ENCODE data around the gene PARD3.
"Not testable (repeated sequence)": the region's sequence is repeated elsewhere in the genome, so short reads cannot be mapped to it uniquely, and the experiment has no call there.

The PARD3 gene

DNA sequence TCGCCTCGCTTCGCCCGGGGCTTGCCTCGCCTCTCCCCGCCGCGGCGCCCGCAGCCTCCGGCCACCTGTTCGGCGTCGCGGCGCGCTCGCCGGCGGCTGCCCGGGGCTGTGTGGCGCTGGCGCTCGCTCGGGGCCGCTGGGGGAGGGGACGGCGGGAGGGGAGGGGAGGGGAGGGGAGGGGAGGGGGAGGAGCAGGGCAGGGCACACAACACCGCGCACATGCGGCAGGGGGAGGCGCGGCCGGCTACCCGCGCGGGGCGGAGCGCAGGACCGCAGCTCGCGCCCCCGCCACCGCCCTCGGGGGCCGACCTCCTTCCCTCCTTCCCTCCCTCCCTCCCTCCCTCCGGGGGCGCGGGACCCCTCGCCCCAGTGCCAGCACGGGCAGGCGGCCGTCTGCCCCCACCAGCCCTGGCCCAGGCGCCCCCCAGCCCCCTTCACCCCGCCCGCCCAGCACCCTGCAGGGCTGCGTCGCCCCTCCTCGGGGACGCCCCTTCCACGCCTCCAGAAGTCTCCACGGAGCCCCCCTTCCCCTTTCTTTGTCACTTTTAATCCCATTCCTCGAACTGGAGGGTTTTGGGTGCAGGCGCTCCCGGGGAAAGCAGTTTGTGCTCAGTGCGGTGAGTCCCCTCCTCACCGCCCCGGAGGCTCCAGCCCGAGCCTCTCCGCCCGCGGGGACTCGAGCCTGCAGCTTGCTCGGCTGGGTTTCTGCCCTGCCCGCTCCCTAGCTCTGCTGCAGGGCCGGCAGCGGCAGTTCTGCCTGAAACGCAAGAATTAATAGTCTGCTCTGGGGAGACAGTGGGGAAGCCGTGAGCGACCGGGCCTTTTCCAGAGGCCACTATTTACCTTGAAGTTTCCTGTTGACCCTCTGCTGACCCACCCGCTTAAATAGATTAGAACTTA, at the start of gene PARD3:
Gene PARD3, minus strand, starts transcription at position 112 of the 900 bp plus-strand sequence. CDS start 301 bp downstream, outside the sequence.
- peak; percentile 43 to 82 for DNase-seq

DNA sequence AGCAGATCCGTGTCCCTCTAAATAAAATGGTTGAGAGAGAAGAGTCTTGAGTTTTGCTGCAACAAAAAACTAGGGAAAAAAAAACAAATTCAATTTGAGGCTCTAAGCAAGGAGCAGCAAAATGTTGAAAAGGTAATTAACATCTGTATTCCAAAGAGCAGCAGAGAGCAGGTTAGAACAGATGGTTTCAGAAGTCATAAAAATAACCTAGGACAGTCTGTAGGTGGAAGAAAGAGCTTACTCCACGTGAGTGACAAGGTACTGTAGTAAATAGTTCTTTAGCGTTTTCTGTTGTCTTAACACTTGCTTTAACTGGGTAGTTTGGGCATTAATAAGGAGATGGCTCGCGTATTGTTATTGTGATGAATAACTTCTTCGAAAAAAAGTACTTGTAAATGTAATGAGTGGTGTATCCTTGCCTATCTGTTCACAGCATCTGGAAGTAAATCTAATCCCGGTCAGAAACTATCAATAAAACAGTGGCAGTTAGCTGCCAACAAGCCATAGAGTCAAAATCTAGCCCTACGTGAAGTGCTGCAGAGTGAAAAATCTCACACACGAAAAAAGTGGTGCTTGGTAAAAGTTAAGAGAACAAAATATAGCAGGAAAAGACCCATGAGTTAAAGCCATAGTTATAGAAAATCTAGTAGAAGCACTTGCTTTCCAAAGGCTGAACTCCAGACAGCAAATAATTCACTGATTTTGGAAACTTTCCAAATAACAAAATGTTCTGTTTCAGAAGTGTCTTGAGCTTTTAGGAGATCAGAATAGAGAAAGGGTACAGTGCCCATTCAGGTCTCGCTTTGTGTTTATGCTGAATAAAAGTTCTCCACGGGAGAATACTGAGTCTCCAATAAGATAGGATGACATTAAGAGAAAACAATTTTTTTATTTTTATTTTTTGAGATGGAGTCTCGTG, 49.3 kb upstream of the PARD3 start:
- DNase-seq: no peak

DNA sequence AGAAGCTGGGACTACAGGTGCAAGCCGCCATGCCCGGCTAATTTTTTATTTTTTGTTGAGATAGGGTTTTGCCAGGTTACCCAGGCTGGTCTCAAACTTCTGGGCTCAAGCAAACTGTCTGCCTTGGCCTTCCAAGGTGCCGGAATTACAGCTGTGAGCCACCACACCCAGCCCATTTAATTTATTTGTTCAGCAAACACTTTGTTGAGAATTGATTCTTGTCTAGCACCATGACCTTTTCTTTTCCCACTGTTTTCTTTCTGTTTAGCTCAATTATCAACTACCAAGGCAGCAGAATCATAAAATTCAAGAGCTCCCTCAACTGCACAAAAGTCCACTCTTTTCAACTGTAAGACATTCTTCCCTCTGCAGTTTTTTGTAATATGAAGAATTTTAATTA, 47.8 kb upstream of the PARD3 start:
- DNase-seq: no peak

DNA sequence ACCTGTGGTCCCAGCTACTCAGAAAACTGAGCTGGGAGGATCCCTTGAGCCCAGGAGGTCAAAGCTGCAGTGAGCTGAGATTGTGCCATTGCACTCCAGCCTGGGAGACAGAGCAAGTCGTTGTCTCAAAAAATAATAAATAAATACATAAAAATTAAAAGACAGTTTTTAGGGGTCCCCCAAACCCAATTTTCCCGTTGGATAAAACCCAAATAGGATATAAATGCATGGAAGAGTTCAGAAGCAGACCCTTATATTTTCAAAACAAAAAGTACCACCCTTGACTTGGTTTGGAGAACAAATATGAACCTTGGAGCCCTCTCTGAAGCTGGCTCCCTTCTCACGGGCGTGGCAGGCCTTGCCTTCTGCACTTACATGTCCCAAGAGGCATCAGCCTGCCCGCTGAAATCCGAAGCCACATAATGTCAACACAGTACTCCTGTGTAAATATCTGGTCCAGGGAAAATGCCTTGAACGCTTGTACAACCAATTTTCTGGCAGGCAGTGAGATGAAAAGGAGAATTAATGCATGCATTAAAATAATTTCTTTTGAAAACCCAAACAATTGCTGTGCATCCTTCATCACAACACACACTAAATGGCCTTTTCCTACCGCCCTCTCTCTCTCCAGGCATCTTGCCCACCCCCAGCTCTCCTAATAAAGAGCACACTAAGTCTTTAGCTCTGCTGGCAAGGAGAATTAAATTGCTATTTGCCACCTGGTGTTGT, 46.4 kb upstream of the PARD3 start:
- DNase-seq: peak; percentile 31 to 73

DNA sequence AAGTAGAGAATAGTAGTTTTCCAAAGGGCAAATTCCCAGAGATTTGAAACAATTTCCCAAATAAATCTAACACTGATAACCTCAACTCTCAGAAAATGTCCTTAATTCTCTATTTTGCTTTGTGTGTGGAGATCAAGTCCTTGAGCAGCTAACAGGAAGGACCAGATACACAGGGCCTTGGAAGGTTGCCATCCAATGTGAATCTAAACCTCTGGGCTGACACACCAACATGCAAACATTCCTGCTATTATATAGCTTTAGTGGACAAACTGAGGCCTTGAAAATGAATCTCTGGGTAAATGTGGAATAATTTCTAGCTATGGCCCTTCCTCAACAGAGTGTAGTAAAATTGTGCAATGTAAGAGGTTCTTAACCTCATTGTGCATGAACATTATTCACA, 44.1 kb upstream of the PARD3 start:
- no peak for DNase-seq

DNA sequence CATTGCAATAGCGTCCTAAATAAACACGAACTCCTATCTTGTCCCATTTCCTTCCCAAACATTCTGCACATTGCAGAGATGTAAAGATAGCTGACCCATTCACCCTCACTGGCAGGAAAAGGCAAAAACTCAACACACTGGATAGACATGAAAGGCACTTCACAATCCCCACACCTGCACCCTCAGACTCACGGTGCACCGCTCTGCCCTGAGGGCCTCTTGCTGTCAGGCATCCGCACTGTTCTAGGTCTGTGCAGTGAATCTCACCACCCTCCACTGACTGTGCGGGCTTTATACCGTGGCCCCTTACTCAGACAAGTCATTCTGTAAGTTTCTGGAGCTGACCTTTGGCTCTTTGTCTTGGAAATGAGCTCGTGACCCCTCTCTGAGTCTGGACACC, 42.9 kb upstream of the PARD3 start:
- no peak for DNase-seq

DNA sequence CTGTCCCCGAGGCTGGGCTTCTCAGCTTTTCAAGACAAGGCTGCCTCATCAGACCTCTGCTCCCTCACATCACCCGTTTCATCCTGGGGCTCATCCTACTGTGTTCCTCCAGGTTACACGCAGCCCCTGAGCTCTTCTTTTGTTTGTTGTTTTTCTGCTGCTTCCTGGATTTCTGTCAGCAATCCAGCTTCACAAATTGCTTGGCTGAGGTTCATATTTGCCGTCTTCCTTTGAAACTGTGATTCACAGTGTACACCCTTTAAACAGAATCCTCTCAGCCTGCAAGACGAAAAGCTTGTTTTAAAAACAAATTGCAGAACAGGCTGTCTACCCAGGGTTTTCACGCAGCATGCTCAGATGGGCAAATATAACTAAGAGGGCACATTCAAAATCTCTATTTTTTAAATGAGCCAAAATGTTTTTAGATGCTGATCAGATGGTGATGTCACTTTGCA, 39.1 kb upstream of the PARD3 start:
- no peak for DNase-seq

DNA sequence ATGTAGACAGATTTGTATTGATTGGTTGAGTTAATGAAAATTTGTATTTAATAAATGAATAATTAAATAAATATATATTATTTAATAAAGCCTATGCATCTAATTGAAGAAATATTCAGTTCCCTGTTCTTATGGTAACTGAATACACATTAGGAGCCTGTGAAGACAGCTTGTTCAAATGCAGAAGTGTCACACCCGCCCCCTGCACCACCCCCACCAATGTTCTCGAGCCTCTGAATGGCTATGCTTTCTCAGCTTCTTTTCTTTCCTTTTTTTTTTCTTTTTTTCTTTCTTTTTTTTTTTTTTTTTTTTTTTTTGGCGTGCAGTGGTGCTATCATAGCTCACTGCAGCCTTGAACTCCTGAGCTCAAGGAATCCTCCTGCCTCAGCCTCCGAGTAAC, 38.3 kb upstream of the PARD3 start:
- DNase-seq: no peak

DNA sequence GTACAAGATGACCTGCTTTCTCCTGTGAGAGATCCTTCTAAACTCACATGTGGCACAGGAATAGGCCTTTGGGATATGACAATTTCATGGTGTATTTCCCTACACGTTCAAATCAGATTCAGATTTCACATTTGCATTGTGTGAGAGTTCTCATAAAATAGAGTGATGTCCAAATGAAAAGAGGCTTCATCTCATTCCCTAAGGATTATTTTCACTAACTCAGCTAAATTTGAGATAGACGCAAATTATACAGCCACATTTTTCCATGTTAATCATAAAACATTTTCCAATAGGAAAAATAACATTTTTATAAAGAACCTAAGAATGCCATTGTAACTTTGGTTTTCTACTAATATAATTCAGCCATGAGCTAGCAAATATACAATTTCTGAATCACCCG, 35.5 kb upstream of the PARD3 start:
- DNase-seq: peak in 1 of 2 experiments; percentile 33

DNA sequence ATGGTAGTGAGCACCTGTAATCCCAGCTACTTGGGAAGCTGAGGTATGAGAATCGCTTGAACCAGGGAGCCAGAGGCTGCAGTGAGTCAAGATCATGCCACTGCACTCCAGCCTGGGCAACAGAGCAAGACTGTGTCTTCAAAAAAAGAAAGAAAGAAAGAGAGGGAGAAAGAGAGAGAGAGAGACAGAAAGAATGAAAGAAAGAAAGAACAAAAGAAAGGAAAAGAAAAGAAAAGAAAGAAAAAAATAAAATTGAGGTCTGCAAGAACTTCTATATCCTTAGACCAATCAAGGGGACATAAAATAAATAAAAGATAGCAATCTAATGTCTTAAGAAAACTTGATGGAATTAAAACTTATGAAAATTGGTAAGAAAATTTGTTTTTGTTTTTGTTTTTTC, 34.9 kb upstream of the PARD3 start:
- DNase-seq: no peak

DNA sequence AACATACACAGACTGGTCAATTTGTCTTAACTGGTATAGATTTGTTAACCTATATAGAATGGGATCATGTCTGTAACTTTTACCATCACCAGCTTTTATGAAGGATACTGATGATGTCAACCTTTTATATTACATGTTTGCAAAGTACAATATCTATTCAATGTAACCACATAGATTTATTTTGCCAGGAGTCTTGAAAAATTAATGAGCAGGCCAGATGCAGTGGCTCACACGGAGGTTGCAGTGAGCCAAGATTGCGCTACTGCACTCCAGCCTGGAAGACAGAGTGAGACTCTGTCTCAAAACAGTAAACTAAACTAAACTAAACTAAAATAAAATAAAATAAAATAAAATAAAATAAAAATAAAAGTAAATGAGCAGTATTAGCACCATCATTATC, 30.0 kb upstream of the PARD3 start:
- DNase-seq: no peak

DNA sequence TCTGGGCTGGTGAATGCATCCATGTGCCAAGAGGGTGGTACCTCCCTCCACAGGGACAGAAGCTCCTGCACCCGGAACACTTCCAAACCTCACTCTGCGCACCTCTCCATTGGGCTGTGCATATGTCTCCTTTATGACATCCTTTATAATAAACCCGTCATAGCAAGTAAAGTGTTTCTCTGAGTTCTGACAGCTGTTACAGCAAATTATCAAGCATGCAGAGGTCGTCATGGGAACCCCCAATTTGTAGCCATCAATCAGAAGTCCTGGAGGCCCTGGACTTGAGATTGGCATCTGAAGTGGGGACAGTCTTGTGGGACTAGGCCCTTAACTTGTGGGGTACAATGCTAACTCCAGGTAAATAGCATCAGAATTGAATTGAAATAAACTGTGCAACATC, 29.4 kb upstream of the PARD3 start:
- no peak for DNase-seq

DNA sequence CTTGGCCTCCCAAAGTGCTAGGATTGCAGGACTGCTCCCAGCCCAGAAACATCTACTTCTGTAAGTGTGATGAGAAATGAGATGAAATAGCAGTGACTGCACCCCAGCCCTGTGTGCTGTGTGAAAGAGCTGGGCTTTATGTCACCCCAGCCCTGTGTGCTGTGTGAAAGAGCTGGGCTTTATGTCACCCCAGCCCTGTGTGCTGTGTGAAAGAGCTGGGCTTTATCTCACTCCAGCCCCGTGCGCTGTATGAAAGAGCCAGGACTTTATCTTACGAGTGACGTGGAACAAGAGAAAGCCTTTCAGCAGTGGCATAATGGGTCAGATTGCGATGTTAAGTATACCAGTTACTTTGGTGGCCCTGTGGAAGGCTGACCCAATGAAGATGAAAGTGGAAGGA, 28.4 kb upstream of the PARD3 start:
- DNase-seq: not testable (repeated sequence)

DNA sequence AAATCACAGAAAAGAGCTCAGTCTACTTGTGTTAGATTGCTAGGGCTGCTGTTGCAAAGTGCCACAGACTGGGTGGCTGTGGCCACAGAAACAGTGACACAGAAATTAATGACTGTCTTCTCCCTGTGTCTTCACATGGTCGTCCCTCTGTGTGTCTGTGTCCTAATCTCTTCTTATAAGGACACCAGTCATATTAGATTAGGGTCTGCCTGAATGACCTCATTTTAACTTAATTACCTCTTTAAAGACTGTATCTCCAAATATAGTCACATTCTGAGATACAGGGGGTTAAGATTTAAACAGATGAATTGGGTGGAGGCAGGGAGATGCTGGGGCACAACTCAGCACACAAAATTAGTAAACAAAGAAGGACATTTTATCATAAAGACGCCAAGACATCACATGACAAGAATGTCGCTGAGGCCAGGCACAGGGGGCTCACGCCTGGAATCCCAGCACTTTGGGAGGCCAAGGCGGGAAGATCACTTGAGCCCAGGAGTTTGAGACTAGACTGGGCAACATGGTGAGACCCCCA, 23.3 kb upstream of the PARD3 start:
- no peak for DNase-seq

DNA sequence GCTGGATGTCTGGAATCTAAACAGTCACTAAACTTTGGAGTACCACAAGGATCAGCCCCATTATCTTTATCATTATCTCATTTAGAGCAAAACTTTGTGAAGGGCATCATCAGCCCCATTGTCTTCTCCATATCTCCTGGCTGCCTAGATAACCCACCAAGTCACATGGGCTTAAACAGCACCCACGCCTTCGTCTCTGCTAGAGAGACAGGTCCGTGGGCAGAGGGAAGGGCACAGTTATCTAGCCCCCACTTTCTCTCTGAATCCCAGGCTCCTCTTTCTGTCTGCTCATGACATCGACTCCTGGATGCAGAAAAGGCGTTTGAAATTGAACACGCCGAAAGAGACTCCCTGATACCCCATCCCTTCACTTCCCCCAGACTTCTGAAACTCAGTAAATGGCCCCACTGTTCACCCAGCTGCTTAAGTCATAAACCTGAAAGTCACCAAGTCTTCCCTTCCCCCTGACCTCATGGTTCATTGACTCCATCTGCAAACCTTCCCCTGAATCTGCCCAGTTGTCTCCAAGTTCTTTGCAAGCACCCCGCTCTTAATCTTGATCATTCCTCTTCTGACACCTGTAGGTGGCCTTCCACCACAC, 20.9 kb upstream of the PARD3 start:
- DNase-seq: no peak

DNA sequence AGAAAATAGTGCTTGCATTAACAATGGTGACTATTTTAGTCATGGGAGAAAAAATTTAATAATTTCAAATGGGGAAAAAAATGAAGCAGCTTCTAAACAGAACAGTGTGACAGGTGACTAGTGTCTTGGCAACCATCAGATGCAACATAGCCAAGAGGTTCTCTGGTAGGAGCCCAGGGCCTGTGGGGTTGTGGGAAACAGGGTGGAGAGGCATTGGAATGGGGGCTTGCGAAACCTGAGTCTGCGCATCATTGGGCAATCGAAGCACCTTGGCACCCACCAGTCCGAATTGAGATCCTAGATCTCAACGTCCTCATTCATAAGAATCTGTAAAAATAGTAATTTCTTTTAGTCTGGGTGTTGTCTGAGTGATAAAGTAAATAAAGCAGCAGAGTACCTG, 19.2 kb upstream of the PARD3 start:
- DNase-seq: no peak

DNA sequence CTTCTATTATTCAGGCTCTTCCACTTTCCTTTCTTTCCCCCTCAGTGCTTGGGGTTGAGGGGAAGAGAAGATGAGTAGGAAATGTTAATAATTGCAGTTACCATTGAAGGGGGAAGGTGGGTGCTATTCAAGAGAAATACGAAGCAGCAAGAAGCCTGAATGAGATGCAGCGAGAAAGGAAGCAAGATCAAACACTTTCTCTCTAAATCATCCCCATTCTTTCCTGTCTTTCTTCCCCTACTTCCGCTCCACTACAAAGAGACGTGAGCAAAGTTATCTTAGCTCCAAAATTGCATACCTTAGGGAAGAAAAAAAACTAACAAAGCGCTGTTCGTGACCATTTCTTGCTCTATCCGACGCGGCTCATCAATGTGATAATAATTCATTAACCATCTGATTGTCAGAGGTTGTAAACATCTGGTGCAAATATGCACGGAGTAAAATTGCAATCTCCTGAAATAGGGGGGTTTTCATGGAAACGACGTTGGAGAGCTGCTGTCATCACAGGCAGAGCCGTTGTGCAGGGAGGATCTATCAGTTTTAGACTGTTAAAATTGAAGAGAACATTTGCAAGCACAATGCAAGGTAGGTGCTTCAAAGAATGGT, 15.2 kb upstream of the PARD3 start:
- DNase-seq: no peak

DNA sequence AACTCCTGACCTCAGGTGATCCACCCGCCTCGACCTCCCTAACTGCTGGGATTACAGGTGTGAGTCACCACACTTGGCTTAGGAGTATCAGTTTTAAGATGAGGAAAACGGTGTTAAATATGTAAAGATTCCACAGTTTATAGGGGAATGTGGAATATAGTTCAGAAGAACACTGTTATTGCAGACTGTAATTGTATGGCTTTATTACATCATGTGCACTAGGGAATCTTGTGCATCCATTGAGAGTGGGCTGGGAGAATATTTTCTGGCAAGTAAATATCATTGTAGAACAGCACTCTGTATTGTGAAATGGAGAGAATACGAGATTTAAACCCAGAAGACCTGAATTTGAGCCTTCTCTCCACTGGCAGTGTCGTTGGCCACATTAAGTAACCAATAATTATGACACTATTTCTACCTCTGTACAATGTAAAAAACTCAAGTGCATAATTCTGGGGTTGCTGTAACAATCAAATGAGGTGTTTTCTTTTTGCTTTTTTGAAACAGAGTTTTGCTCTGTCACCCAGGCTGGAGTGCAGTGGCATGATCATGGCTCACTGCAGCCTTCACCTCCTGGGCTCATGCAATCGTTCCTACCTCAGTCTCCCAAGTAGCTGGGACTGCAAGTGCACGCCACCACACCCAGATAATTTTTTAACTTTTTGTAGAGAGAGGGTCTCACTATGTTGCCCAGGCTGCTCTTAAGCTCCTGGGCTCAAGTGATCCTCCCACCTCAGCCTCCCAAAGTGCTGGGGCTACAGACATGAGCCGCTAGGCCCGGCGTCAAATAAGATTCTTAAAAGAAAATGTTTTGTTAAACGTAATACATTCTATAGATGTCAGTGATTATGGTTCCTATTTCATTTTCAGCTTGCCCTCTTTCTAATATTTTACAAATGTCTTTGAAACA, 12.0 kb upstream of the PARD3 start:
- DNase-seq: no peak

DNA sequence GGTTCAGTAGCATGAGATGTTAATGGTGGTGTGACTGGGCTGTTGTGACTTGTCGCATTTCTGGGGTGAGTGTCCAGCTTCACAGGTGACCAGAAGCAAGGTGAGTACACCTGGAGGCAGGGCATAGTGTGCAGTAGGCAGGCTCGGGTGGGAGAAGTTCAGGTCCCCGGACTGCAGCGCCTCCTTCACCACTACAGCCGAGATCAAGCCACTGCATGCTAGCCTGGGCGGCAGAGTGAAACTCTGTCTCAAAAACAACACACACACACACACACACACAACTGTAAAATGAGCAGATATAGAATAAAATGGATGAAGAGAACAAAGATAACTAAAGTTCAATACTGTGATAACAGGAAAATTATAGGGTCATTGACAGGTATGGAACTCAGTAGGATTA, 11.1 kb upstream of the PARD3 start:
- no peak for DNase-seq

DNA sequence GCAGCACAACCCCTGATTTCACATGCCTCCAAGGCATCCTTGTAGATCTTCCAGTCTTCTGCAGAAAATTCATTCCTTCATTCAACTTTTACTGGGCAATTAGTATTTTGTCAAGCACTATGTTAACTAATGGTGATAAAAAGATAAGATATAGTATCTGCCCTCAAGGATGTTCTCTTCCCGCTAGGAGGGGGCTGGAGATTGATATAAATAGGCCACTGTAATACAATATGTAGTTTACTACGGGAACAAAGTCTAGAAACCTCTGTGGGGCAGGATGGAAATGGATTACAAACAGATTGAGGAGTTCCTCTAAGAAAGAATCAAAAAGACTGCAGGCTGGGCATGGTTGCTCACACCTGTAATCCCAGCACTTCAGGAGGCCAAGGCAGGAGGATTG, 10.3 kb upstream of the PARD3 start:
- DNase-seq: no peak

DNA sequence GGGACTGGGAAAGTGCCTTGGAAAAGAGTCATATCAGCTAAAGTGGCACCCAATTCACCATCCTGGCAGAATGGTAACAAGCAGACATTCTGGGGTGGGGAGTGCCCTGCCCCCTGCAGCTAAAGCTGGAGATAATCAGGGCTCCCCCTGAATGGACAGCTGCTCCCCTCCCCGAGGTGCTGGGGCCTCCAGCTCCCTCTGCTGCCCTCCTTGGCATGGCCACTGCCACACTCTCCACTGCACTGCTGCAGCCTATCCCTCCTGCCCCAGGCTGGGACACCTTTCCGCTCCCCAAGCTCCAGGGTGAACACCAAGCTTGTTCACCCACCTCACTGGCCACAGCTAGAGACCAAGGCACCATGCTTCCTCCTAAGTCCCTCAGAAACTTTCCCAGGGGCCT, 9.8 kb upstream of the PARD3 start:
- no peak for DNase-seq
